Endothelial cell of umbilical vein (primary cell): ENCODE measurements around the gene PPFIBP2. TPM values are rescaled to one million over a fixed set of nuclear protein-coding genes. Genes with fewer than 3 reads are reported as not detected.

ENCODE experiments used
- BruUV-seq: library from RNA; stranded (reverse); fragments of 400-500 nt; replicated peaks from 2 replicates; lab custom pipeline; 2021; lab: Mats Ljungman, UMichigan
- CTCF ChIA-PET: fragments of 300-600, 350-600 bp; sonication (Branson Sonifier 250); formaldehyde crosslinking; loops from one replicate; lab custom pipeline; 2021; ENCODE audit warnings: antibody characterized with exemption, inconsistent platforms; lab: Charles Lee
- POLR2A ChIA-PET: fragments of 300-600, 350-600 bp; sonication (Branson Sonifier 250); formaldehyde crosslinking; loops from one replicate; lab custom pipeline; 2021; ENCODE audit warnings: antibody characterized with exemption, inconsistent platforms; lab: Charles Lee
- DNase-seq: peaks from one replicate; pipeline ENCODE4 v3.0.0-alpha.2; 2011; ENCODE audit warnings: low read depth, low spot score
- FAIRE-seq: peaks from 2 replicates; lab custom pipeline; 2011; peaks lifted over from hg19 to GRCh38; lab: Jason Lieb, UNC
- H2AFZ ChIP-seq: 2 replicates; pipeline ENCODE4 v1.6.0; 2012; ENCODE audit warnings: low read depth, low read length, control low read depth, inconsistent platforms
- H3K27ac ChIP-seq: 2 replicates; pipeline ENCODE4 v1.5.1; 2011; ENCODE audit warnings: low read depth, mild to moderate bottlenecking, control low read depth, low read length, moderate library complexity; ENCODE audit not compliant: insufficient read depth
- H3K27me3 ChIP-seq, 2 experiments: 2 replicates each; pipeline versions ENCODE4 v1.6.0 to v1.6.1; 2011; ENCODE audit warnings: low read length in 2 of 2, mixed read lengths in 1 of 2; ENCODE audit not compliant: control insufficient read depth in 2 of 2, insufficient read depth in 2 of 2
- H3K36me3 ChIP-seq, 2 experiments: 2 replicates in 1 of 2; 3 replicates in 1 of 2; pipeline ENCODE4 v1.5.1; 2011; ENCODE audit warnings: low read length in 2 of 2, mild to moderate bottlenecking in 1 of 2, moderate library complexity in 1 of 2; ENCODE audit not compliant: control insufficient read depth in 2 of 2, insufficient read depth in 2 of 2; ENCODE audit errors: extremely low read depth in 1 of 2
- H3K4me1 ChIP-seq: 3 replicates; pipeline ENCODE4 v1.5.1; 2011; ENCODE audit warnings: mild to moderate bottlenecking, low read length; ENCODE audit not compliant: control insufficient read depth, insufficient read depth; ENCODE audit errors: extremely low read depth
- H3K4me2 ChIP-seq: 2 replicates; pipeline ENCODE4 v1.6.1; 2011; ENCODE audit warnings: low read length, control low read depth, mixed read lengths; ENCODE audit not compliant: insufficient read depth
- H3K4me3 ChIP-seq, 3 experiments: fragments of 200-600 bp in 1 of 3; sonication (generic), shearing (Covaris generic) in 1 of 3; replicated peaks in 1 of 3; 2 replicates each; pipeline ENCODE4 v1.5.1; 2011 to 2016; ENCODE audit warnings: control low read depth in 3 of 3, low read length in 3 of 3, mild to moderate bottlenecking in 2 of 3, inconsistent platforms in 1 of 3, low read depth in 1 of 3, moderate library complexity in 1 of 3; ENCODE audit not compliant: insufficient read depth in 1 of 3
- H3K79me2 ChIP-seq: 2 replicates; pipeline ENCODE4 v1.6.0; 2012; ENCODE audit warnings: low read length, inconsistent platforms; ENCODE audit not compliant: control insufficient read depth, insufficient read depth
- H3K9ac ChIP-seq: replicated peaks from 2 replicates; pipeline ENCODE3; 2011; ENCODE audit warnings: low read length, control low read depth; ENCODE audit not compliant: insufficient read depth; ENCODE audit errors: extremely low read depth
- H3K9me1 ChIP-seq: replicated peaks from 3 replicates; pipeline ENCODE4 v1.6.0; 2011; ENCODE audit warnings: mild to moderate bottlenecking, low read length; ENCODE audit not compliant: control insufficient read depth, insufficient read depth; ENCODE audit errors: extremely low read depth
- H3K9me3 ChIP-seq: replicated peaks from 2 replicates; pipeline ENCODE4 v1.5.1; 2012; ENCODE audit warnings: low read length, inconsistent platforms; ENCODE audit not compliant: control insufficient read depth, insufficient read depth
- H4K20me1 ChIP-seq: replicated peaks from 2 replicates; pipeline ENCODE3; 2011; ENCODE audit warnings: mild to moderate bottlenecking, low read length; ENCODE audit not compliant: control insufficient read depth, insufficient read depth; ENCODE audit errors: extremely low read depth
- CTCF ChIP-seq, 2 donors: IDR thresholded peaks; 1 replicate in 1 of 2; 2 replicates in 1 of 2; pipeline ENCODE4 v1.5.1; 2011; ENCODE audit warnings: low read length in 2 of 2, mild to moderate bottlenecking in 2 of 2, moderate library complexity in 2 of 2, control low read depth in 1 of 2, inconsistent platforms in 1 of 2, low read depth in 1 of 2; ENCODE audit not compliant: insufficient read depth in 1 of 2; ENCODE audit errors: extremely low read depth in 1 of 2
- EZH2 ChIP-seq: IDR thresholded peaks from 2 replicates; pipeline ENCODE4 v1.6.1; 2012; ENCODE audit warnings: borderline replicate concordance, low read depth, mild to moderate bottlenecking, moderate library complexity, low read length, inconsistent platforms; ENCODE audit not compliant: severe bottlenecking
- FOS ChIP-seq: IDR thresholded peaks from 2 replicates; pipeline ENCODE4 v1.6.1; 2011; ENCODE audit warnings: mild to moderate bottlenecking, low read length, moderate library complexity, borderline replicate concordance; ENCODE audit not compliant: insufficient read depth
- GATA2 ChIP-seq: IDR thresholded peaks from 2 replicates; pipeline ENCODE4 v1.7.0; 2011; ENCODE audit warnings: low read depth, mild to moderate bottlenecking, moderate library complexity, mixed read lengths, low read length; ENCODE audit not compliant: insufficient read length, insufficient read depth
- JUN ChIP-seq: IDR thresholded peaks from 2 replicates; pipeline ENCODE4 v1.6.1; 2011; ENCODE audit warnings: borderline replicate concordance, low read depth; ENCODE audit not compliant: insufficient read length, insufficient read depth
- MYC ChIP-seq: IDR thresholded peaks from one replicate; pipeline ENCODE4 v1.6.1; 2011; ENCODE audit warnings: mild to moderate bottlenecking, low read depth, low read length
- POLR2A ChIP-seq: IDR thresholded peaks from 2 replicates; pipeline ENCODE4 v1.6.1; 2012; ENCODE audit warnings: low read depth, mild to moderate bottlenecking, control low read depth, low read length
- POLR2AphosphoS5 ChIP-seq: IDR thresholded peaks from 2 replicates; pipeline ENCODE4 v1.6.1; 2012; ENCODE audit warnings: low read depth, mild to moderate bottlenecking, control low read depth, low read length, moderate library complexity; ENCODE audit not compliant: insufficient read depth
- dilution Hi-C: fragments of 300-500 bp; cut with MboI; formaldehyde crosslinking; loops from one replicate; pipeline ENCODE4 v1.15.0; 2019; ENCODE audit warnings: low sequenced_read_pairs; ENCODE audit not compliant: extremely low pct_ligation_motif_present
- intact Hi-C: fragments of 100-400 bp; cut with micrococcal nuclease; formaldehyde crosslinking; loops from one replicate; pipeline ENCODE4 v1.10.0; 2022
- polyA plus RNA-seq, 4 experiments: library from polyadenylated mRNA; depleted of rRNA in 3 of 4; stranded (reverse) in 3 of 4; unstranded in 1 of 4; fragments of >200 nt; gene quantifications; 2 replicates each; pipeline versions ENCODE4 v1.2.1 to v1.2.3, GENCODE V29; 2011 to 2012; ENCODE audit warnings: missing spikeins in 1 of 4
- total RNA-seq: library from RNA; stranded (reverse); gene quantifications from 2 replicates; pipeline ENCODE4 v1.2.3, GENCODE V29; 2021
- TF ChIP-seq, protein P1 (sequence below): IDR thresholded peaks from 2 replicates; pipeline ENCODE4 v1.6.1; 2011; ENCODE audit not compliant: insufficient read depth, insufficient read length

The PPFIBP2 gene
- total and polyA plus RNA-seq, 2 donors (not counting 3 experiments of a cell fraction or from before 2014, with no cell fraction given): 1.3 to 4.0 TPM

DNA sequence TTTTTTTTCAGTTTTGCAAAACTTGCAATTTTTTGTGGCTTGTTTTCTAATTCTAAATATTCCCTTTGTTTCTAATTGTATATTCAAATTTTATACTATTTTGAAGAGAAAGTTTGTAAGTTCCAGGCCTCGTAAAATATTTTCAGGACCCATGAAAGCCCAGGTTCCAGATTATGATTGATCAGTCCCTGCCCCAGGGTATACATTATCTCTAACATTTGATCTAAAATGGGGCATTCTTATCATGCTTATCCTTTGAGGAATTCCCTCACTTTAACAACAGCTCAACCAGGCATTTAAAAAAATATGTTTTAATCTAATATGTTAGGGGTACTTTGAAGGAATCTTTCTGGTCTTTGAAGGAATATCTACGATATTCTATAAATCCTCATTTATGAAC lies 133.1 kb downstream of the PPFIBP2 start:
- no peaks in the 10 kb centered on the region for H3K9me1 ChIP-seq
- H3K4me3 ChIP-seq: no peak overlapping the region
- CTCF ChIA-PET: interaction anchor here (1.0 to 2.9 kb wide), 5 partner anchors 10 to 75 kb away, joined by 3 to 21 read pairs (median 5); no protein-coding TSS in a partner anchor
- POLR2A ChIA-PET: no interaction called here
- no peaks in the 10 kb centered on the region for H3K9me3 ChIP-seq
- no peaks in the 10 kb centered on the region for H3K4me1 ChIP-seq
- no peak overlapping the region for H2AFZ ChIP-seq
- DNase-seq (no peak), FAIRE-seq (no peak)
- H3K4me2 ChIP-seq: no peak overlapping the region
- no peaks in the 10 kb centered on the region for H3K79me2 ChIP-seq
- H3K27ac ChIP-seq: no peak overlapping the region
- dilution Hi-C loops (no loop called here), intact Hi-C loops (no loop called here)
- TF ChIP-seq, protein P1, sequence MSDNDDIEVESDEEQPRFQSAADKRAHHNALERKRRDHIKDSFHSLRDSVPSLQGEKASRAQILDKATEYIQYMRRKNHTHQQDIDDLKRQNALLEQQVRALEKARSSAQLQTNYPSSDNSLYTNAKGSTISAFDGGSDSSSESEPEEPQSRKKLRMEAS: no peak
- TF ChIP-seq POLR2A (no peak), JUN (no peak), POLR2AphosphoS5 (no peak), CTCF (IDR thresholded peaks at IDR 0.05; ENCODE audit: extremely low read depth in 1 of 2, insufficient read depth in 1 of 2, low read depth in 1 of 2, low read length in 2 of 2) (no peak), MYC (no peak), GATA2 (no peak), EZH2 (no peak), FOS (no peak)
- H3K27me3 ChIP-seq: no peaks in the 10 kb centered on the region
- BruUV-seq: no TSS peak
- H3K9ac ChIP-seq: no peak overlapping the region
- H4K20me1 ChIP-seq: no peaks in the 10 kb centered on the region
- H3K36me3 ChIP-seq: peaks cover 0 to 3% of the 10 kb centered on the region in 2 experiments
